ENCODE data around the gene CCDC152.

GRCh38 chr5:42787845-42788244 lies 31.2 kb downstream of the CCDC152 start:
- TF ChIP-seq CTCF (conservative IDR thresholded peaks at IDR 0.05 in 1 of 2, IDR thresholded peaks at IDR 0.05 in 1 of 2; ENCODE audit: extremely low read depth in 1 of 2, insufficient read depth in 1 of 2, low read depth in 1 of 2, low read length in 2 of 2) (no peak), EZH2 (IDR thresholded peaks at IDR 0.05; ENCODE audit: borderline replicate concordance, low read length) (no peak)
